Measurements from ENCODE around the gene TENT4A. TPM values are rescaled to one million over a fixed set of nuclear protein-coding genes. Genes with fewer than 3 reads are reported as not detected.

TENT4A gene
- total and polyA plus RNA-seq, 10 of the 15 experiments (the other 5 are each of a cell fraction or from before 2014, with no cell fraction given): 1.4 to 30.6 (median 12.5) TPM

- in situ Hi-C loops (cut with MboI): no loop called here
- no peaks in the 10 kb centered on the region for H3K36me3 ChIP-seq (ENCODE audit: control insufficient read depth in 2 of 2, insufficient read depth in 2 of 2, low read length in 1 of 2)
- SMC1A ChIA-PET (ENCODE audit: uncharacterized antibody, unreplicated experiment): no interaction called here
- H3K9ac ChIP-seq (ENCODE audit: control insufficient read depth, insufficient read depth, low read length): no peak overlapping the region
- no peaks in the 10 kb centered on the region for H3K79me2 ChIP-seq (ENCODE audit: control insufficient read depth, insufficient read depth, low read length)
- H2AFZ ChIP-seq (ENCODE audit: control insufficient read depth, low read depth, low read length): no peak overlapping the region
- ATAC-seq: no peak
- RAD21 ChIA-PET (ENCODE audit: unreplicated experiment): no interaction called here
- TF ChIP-seq SIX5 (IDR thresholded peaks at IDR 0.05; ENCODE audit: low read depth, low read length, severe bottlenecking) (no peak), RELA (IDR thresholded peaks at IDR 0.05; ENCODE audit: borderline replicate concordance, partially characterized antibody) (no peak), SIN3A (IDR thresholded peaks at IDR 0.05; ENCODE audit: low read depth, low read length) (no peak), EZH2 (IDR thresholded peaks at IDR 0.05; ENCODE audit: borderline replicate concordance, control insufficient read depth, low read depth, low read length) (no peak), ZNF207 (IDR thresholded peaks at IDR 0.05; ENCODE audit: borderline replicate concordance) (no peak), KLF5 (IDR thresholded peaks at IDR 0.05; ENCODE audit: partially characterized antibody) (no peak), USF2 (IDR thresholded peaks at IDR 0.05; ENCODE audit: borderline replicate concordance, low read depth, low read length) (no peak), GATAD2B (conservative IDR thresholded peaks at IDR 0.05; ENCODE audit: low read depth) (no peak), MTA2 (IDR thresholded peaks at IDR 0.05; ENCODE audit: low read depth) (no peak), MTA3 (IDR thresholded peaks at IDR 0.05; ENCODE audit: borderline replicate concordance, low read length) (no peak), CHD4 (IDR thresholded peaks at IDR 0.05) (no peak), SREBF1 (IDR thresholded peaks at IDR 0.05; ENCODE audit: low read length) (no peak), SMC3 (IDR thresholded peaks at IDR 0.05; ENCODE audit: borderline replicate concordance, low read length) (no peak)
- no peak for DNase-seq (ENCODE audit: low read depth, low spot score)
- POLR2A ChIA-PET: no interaction called here
- WGBS (ENCODE audit: insufficient coverage, insufficient replicate concordance, low lambda C conversion rate, missing lambda C conversion rate): 14% methylated on average over 5 of the region's 5 CpGs
- no peak for FAIRE-seq
- H3K27ac ChIP-seq (ENCODE audit: control insufficient read depth, insufficient read depth): no peak overlapping the region
- H3K4me3 ChIP-seq: no peak overlapping the region
- H3K4me2 ChIP-seq (ENCODE audit: control insufficient read depth, insufficient read depth): no peak overlapping the region
- H4K20me1 ChIP-seq (ENCODE audit: control insufficient read depth, insufficient read depth): no peaks in the 10 kb centered on the region
- H3K27me3 ChIP-seq (replicated peaks in 1 of 2; ENCODE audit: control insufficient read depth in 2 of 2, insufficient read depth in 2 of 2, low read length in 1 of 2): peaks cover 3 to 5% of the 10 kb centered on the region in 2 experiments; a peak in 2 of 4 replicates
- no peaks in the 10 kb centered on the region for H3K9me3 ChIP-seq (replicated peaks; ENCODE audit: control insufficient read depth, insufficient read depth, low read length)
- H3K4me1 ChIP-seq (ENCODE audit: control insufficient read depth, insufficient read depth, low read length): no peaks in the 10 kb centered on the region
- CTCF ChIA-PET: no interaction called here
- intact Hi-C loops (cut with micrococcal nuclease; ENCODE audit: unreplicated experiment): no loop called here
- BruUV-seq (replicated peaks): no TSS peak
These were observed 79.1 kb downstream of the TENT4A start for GRCh38 chr5:6792376-6792775.
